ENCODE data around the gene HYCC2.

- no peak for TF ChIP-seq CTCF (IDR thresholded peaks at IDR 0.05)
- TF ChIP-seq POLR2A (IDR thresholded peaks at IDR 0.05) = no peak
These were observed 22.0 kb downstream of the HYCC2 start for GRCh38 chr2:201049455-201049854.
